Cerebellar cortex (tissue), 1 donor: Measurements from ENCODE around the gene LIPN.

ENCODE experiments used
- DNase-seq: peaks from one replicate; pipeline ENCODE4 v3.0.0-alpha.2; 2015; ENCODE audit warnings: low spot score

The LIPN gene

GRCh38 chr10:88827671-88828070, 67.9 kb downstream of the LIPN start:
- no peak for DNase-seq

GRCh38 chr10:88828310-88828709, 68.5 kb downstream of the LIPN start:
- DNase-seq, result no peak
